K562 (cell line): ENCODE results near the gene BEND5. TPM values are rescaled to one million over a fixed set of nuclear protein-coding genes. Genes with fewer than 3 reads are reported as not detected.

ENCODE experiments used
- CHD4 ChIP-seq: fragments of 200-600 bp; sonication (generic); IDR thresholded peaks from 3 replicates; pipeline ENCODE4 v1.6.1; 2012; ENCODE audit warnings: low read depth, mild to moderate bottlenecking, mixed read lengths, low read length, inconsistent platforms; ENCODE audit not compliant: insufficient read depth, insufficient replicate concordance, poor library complexity, severe bottlenecking
- SIX5 ChIP-seq, 2 experiments: IDR thresholded peaks; 2 replicates each; pipeline ENCODE4 v1.6.1; 2011; ENCODE audit warnings: low read length in 2 of 2, borderline replicate concordance in 1 of 2, low read depth in 1 of 2, mild to moderate bottlenecking in 1 of 2, moderate library complexity in 1 of 2; ENCODE audit not compliant: insufficient read depth in 1 of 2
- polyA plus RNA-seq, 8 experiments: library from polyadenylated mRNA; depleted of rRNA in 4 of 8; stranded (reverse) in 5 of 8; unstranded in 3 of 8; fragments of >200 nt; fragmentation: Nextera tagmentation in 2 of 8; fragmentation: Illumina TruSeq in 1 of 8; extraction: Ambion mirVana in 2 of 8; extraction: Trizol in 1 of 8; gene quantifications; 2 replicates each; pipeline versions ENCODE4 v1.2.1 to v1.2.3, GENCODE V29; 2011 to 2014; ENCODE audit warnings: inconsistent platforms in 1 of 8, missing spikeins in 1 of 8
- total RNA-seq, 7 experiments: library from RNA; depleted of rRNA in 6 of 7; stranded (reverse); fragments of >200 nt in 6 of 7; fragmentation: Illumina TruSeq in 2 of 7; extraction: Trizol in 2 of 7; gene quantifications; 2 replicates each; pipeline versions ENCODE4 v1.2.1 to v1.2.3, GENCODE V29; 2011 to 2021; ENCODE audit warnings: low replicate concordance in 1 of 7
- TF ChIP-seq, protein P1 (sequence below): sonication (generic); formaldehyde crosslinking; IDR thresholded peaks from 2 replicates; pipeline ENCODE4 v1.8.0; 2022; ENCODE audit warnings: mild to moderate bottlenecking, missing genetic modification reagents
- TF ChIP-seq, protein P2 (sequence below): fragments of 250-450 bp; sonication (Bioruptor Pico); IDR thresholded peaks from 2 replicates; pipeline ENCODE4 v1.4.0; 2020; ENCODE audit warnings: mild to moderate bottlenecking

The BEND5 gene
- total and polyA plus RNA-seq, 9 of the 15 experiments (the other 6 are each of a cell fraction or from before 2014, with no cell fraction given), result not detected

DNA sequence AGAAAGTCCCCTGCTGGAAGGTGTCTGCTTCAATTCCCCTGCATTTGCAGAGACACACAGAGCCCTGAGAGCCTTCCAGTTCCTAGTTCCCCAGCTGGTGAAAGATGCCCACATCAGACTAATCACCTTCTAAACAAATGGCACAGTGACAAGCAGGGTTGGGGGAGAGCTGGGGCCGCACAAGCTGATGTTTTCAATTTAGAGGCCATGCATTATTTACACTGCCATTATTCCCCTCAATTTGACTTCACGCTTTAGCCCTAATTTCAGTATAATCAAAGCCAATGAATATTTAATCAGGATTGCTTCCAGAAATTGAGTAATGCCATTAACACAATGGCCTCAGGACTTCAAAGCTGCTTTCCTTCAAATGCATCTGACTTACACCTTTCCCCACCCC is 81.5 kb downstream of the BEND5 start (continued):
- TF ChIP-seq, protein P1, sequence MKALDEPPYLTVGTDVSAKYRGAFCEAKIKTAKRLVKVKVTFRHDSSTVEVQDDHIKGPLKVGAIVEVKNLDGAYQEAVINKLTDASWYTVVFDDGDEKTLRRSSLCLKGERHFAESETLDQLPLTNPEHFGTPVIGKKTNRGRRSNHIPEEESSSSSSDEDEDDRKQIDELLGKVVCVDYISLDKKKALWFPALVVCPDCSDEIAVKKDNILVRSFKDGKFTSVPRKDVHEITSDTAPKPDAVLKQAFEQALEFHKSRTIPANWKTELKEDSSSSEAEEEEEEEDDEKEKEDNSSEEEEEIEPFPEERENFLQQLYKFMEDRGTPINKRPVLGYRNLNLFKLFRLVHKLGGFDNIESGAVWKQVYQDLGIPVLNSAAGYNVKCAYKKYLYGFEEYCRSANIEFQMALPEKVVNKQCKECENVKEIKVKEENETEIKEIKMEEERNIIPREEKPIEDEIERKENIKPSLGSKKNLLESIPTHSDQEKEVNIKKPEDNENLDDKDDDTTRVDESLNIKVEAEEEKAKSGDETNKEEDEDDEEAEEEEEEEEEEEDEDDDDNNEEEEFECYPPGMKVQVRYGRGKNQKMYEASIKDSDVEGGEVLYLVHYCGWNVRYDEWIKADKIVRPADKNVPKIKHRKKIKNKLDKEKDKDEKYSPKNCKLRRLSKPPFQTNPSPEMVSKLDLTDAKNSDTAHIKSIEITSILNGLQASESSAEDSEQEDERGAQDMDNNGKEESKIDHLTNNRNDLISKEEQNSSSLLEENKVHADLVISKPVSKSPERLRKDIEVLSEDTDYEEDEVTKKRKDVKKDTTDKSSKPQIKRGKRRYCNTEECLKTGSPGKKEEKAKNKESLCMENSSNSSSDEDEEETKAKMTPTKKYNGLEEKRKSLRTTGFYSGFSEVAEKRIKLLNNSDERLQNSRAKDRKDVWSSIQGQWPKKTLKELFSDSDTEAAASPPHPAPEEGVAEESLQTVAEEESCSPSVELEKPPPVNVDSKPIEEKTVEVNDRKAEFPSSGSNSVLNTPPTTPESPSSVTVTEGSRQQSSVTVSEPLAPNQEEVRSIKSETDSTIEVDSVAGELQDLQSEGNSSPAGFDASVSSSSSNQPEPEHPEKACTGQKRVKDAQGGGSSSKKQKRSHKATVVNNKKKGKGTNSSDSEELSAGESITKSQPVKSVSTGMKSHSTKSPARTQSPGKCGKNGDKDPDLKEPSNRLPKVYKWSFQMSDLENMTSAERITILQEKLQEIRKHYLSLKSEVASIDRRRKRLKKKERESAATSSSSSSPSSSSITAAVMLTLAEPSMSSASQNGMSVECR (CRISPR knock-in tag), result no peak
- TF ChIP-seq SIX5 (IDR thresholded peaks at IDR 0.05; ENCODE audit: borderline replicate concordance in 1 of 2, insufficient read depth in 1 of 2, low read depth in 1 of 2, low read length in 2 of 2) (no peak), CHD4 (no peak)
- TF ChIP-seq, protein P2, sequence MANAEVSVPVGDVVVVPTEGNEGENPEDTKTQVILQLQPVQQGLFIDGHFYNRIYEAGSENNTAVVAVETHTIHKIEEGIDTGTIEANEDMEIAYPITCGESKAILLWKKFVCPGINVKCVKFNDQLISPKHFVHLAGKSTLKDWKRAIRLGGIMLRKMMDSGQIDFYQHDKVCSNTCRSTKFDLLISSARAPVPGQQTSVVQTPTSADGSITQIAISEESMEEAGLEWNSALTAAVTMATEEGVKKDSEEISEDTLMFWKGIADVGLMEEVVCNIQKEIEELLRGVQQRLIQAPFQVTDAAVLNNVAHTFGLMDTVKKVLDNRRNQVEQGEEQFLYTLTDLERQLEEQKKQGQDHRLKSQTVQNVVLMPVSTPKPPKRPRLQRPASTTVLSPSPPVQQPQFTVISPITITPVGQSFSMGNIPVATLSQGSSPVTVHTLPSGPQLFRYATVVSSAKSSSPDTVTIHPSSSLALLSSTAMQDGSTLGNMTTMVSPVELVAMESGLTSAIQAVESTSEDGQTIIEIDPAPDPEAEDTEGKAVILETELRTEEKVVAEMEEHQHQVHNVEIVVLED, result no peak
- TF ChIP-seq, all 486 proteins: peak for 0
